MM.1S (cell line): Measurements from ENCODE around the gene EOLA1.

ENCODE experiments used
- DNase-seq: peaks from one replicate; pipeline ENCODE4 v3.0.0-alpha.2; 2015
- H2AFZ ChIP-seq: fragments of 300-600 bp; sonication (generic); 2 replicates; pipeline ENCODE4 v1.6.0; 2016; ENCODE audit warnings: antibody characterized with exemption, low read length
- H3F3A ChIP-seq: fragments of 300-600 bp; sonication (generic); 2 replicates; pipeline ENCODE4 v1.6.1; 2016; ENCODE audit warnings: mild to moderate bottlenecking, antibody characterized with exemption, low read length, moderate library complexity, mixed read lengths; ENCODE audit not compliant: insufficient read depth
- H3K27ac ChIP-seq: fragments of 300-600 bp; sonication (generic); 2 replicates; pipeline ENCODE4 v1.5.1; 2016; ENCODE audit warnings: mild to moderate bottlenecking, low read length
- H3K27me3 ChIP-seq: fragments of 300-600 bp; sonication (generic); replicated peaks from 2 replicates; pipeline ENCODE4 v1.6.0; 2016; ENCODE audit warnings: low read length; ENCODE audit not compliant: insufficient read depth
- H3K36me3 ChIP-seq: fragments of 300-600 bp; sonication (generic); replicated peaks from 2 replicates; pipeline ENCODE4 v1.6.1; 2016; ENCODE audit warnings: mild to moderate bottlenecking, low read length, mixed read lengths; ENCODE audit not compliant: insufficient read depth
- H3K4me1 ChIP-seq: fragments of 300-600 bp; sonication (generic); 2 replicates; pipeline ENCODE4 v1.6.1; 2016; ENCODE audit warnings: low read length, mixed read lengths
- H3K4me2 ChIP-seq: fragments of 300-600 bp; sonication (generic); 2 replicates; pipeline ENCODE4 v1.6.0; 2016; ENCODE audit warnings: low read depth, low read length
- H3K4me3 ChIP-seq: fragments of 300-600 bp; sonication (generic); 2 replicates; pipeline ENCODE4 v1.5.1; 2016; ENCODE audit warnings: low read length, mixed read lengths
- H3K79me2 ChIP-seq: fragments of 300-600 bp; sonication (generic); 2 replicates; pipeline ENCODE4 v1.6.1; 2016; ENCODE audit warnings: mixed run types, low read length, mixed read lengths
- H3K9ac ChIP-seq: fragments of 300-600 bp; sonication (generic); 2 replicates; pipeline ENCODE4 v1.6.1; 2016; ENCODE audit warnings: low read length, mixed read lengths
- H3K9me2 ChIP-seq: fragments of 300-600 bp; sonication (generic); replicated peaks from 2 replicates; pipeline ENCODE4 v1.6.1; 2016; ENCODE audit warnings: mild to moderate bottlenecking, low read length, mixed read lengths; ENCODE audit not compliant: insufficient read depth
- H3K9me3 ChIP-seq: fragments of 300-600 bp; sonication (generic); replicated peaks from 2 replicates; pipeline ENCODE4 v1.6.1; 2016; ENCODE audit warnings: mild to moderate bottlenecking, low read length, mixed read lengths; ENCODE audit not compliant: insufficient read depth
- H4K20me1 ChIP-seq: fragments of 300-600 bp; sonication (generic); 2 replicates; pipeline ENCODE4 v1.6.1; 2016; ENCODE audit warnings: mild to moderate bottlenecking, low read length, moderate library complexity, mixed read lengths; ENCODE audit not compliant: insufficient read depth
- CTCF ChIP-seq: fragments of 300-600 bp; sonication (generic); IDR thresholded peaks from 2 replicates; pipeline ENCODE4 v1.5.1; 2016; ENCODE audit warnings: antibody characterized with exemption, low read length, mixed read lengths
- EZH2 ChIP-seq: fragments of 300-600 bp; sonication (generic); optimal IDR thresholded peaks from 2 replicates; pipeline ENCODE3; 2017; ENCODE audit warnings: low read depth, mild to moderate bottlenecking, antibody characterized with exemption, low read length, mixed read lengths
- EZH2phosphoT487 ChIP-seq: fragments of 300-600 bp; sonication (generic); IDR thresholded peaks from 2 replicates; pipeline ENCODE4 v1.6.1; 2018; ENCODE audit warnings: antibody characterized with exemption, low read length

The EOLA1 gene

GRCh38 chrX:149504226-149504914, 36.4 kb upstream of the EOLA1 start:
- Histone ChIP-seq H3K4me2 (peak overlapping the region; percentile 84), H3K9me3 (no peaks in the 10 kb centered on the region), H3F3A (peaks cover 33% of the 10 kb centered on the region), H3K4me3 (peak overlapping the region; percentile 73), H3K36me3 (no peaks in the 10 kb centered on the region), H3K9me2 (no peaks in the 10 kb centered on the region), H4K20me1 (peaks cover 4% of the 10 kb centered on the region; the same call in 1 of the 2 replicates), H3K27ac (peak overlapping the region; percentile 93), H3K9ac (peak overlapping the region; percentile 94), H3K4me1 (peaks cover 36% of the 10 kb centered on the region), H3K79me2 (peaks cover 17% of the 10 kb centered on the region), H3K27me3 (no peaks in the 10 kb centered on the region), H2AFZ (no peak overlapping the region)
- peak; percentile 78 for DNase-seq
- TF ChIP-seq CTCF (peak; percentile 67), EZH2 (no peak), EZH2phosphoT487 (no peak)

GRCh38 chrX:149504915-149505651, 35.7 kb upstream of the EOLA1 start, which contains the start of gene IDS:
Gene IDS, minus strand, starts transcription at chrX:149505306. Its CDS starts 169 bp downstream, at chrX:149505137.
- Histone ChIP-seq H3K9me3 (no peaks in the 10 kb centered on the region), H2AFZ (peak within 1 kb of the TSS; percentile 51; the same call in 1 of the 2 replicates), H3K27ac (peak within 1 kb of the TSS; percentile 93), H4K20me1 (peaks cover 4% of the 10 kb centered on the region; the same call in 1 of the 2 replicates), H3K4me2 (peak within 1 kb of the TSS; percentile 84), H3K9me2 (no peaks in the 10 kb centered on the region), H3K27me3 (no peaks in the 10 kb centered on the region), H3K4me1 (peaks cover 31% of the 10 kb centered on the region), H3K9ac (peak within 1 kb of the TSS; percentile 94), H3F3A (peaks cover 28% of the 10 kb centered on the region), H3K4me3 (peak within 1 kb of the TSS; percentile 73), H3K36me3 (no peaks in the 10 kb centered on the region), H3K79me2 (peaks cover 17% of the 10 kb centered on the region)
- TF ChIP-seq EZH2 (no peak), CTCF (no peak)
- DNase-seq = peak; percentile 89

- no peaks in the 10 kb centered on the region for H4K20me1 ChIP-seq
- H3K36me3 ChIP-seq = no peaks in the 10 kb centered on the region
- H3K79me2 ChIP-seq = peaks cover 17% of the 10 kb centered on the region
- H3K27ac ChIP-seq = peak overlapping the region; percentile 93; the same call in 1 of the 2 replicates
- no peaks in the 10 kb centered on the region for H3K27me3 ChIP-seq
- H3K9me3 ChIP-seq = no peaks in the 10 kb centered on the region
- 0 out of 2 replicates have a peak overlapping the region, but pooled peaks have one; percentile 73 for H3K4me3 ChIP-seq
- peaks cover 22% of the 10 kb centered on the region for H3F3A ChIP-seq
- no peak for DNase-seq
- H2AFZ ChIP-seq = peak overlapping the region; percentile 51; the same call in 1 of the 2 replicates
- H3K4me2 ChIP-seq = peak overlapping the region; percentile 50
- H3K9ac ChIP-seq = peak overlapping the region; percentile 94; the same call in 1 of the 2 replicates
- no peaks in the 10 kb centered on the region for H3K9me2 ChIP-seq
- H3K4me1 ChIP-seq = peaks cover 25% of the 10 kb centered on the region
- TF ChIP-seq EZH2 (no peak), EZH2phosphoT487 (no peak), CTCF (no peak)
Observed at GRCh38 chrX:149505671-149506070, 35.1 kb upstream of the EOLA1 start.
